GM18499 (cell line): ENCODE data around the gene GOT1.

Experiments
- ATAC-seq: cut with Tn5 transposase; IDR thresholded peaks from one replicate; pipeline ENCODE4 v1.9.1; 2021; ENCODE audit warnings: moderate number of reproducible peaks; ENCODE audit not compliant: insufficient read depth, unreplicated experiment

Gene GOT1

DNA sequence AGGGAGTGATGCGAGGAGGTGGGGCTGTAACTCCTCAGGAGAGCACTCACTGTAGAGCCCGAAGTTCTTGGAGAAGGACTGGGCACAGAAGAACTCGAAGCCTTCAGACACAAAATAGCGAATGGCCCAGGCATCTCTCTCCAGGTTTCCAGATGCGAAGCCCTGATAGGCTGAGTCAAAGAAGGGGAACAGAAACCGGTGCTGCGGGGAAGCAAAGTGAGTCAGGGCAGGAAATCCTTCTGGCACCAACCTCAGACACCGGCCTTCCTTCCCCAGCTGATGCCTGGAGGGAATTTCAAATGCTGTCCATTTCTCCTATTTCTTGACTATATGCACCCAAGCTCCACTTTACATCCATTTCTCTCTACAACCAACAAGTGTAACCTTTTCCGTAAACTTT, 26.8 kb downstream of the GOT1 start:
- ATAC-seq: no peak

DNA sequence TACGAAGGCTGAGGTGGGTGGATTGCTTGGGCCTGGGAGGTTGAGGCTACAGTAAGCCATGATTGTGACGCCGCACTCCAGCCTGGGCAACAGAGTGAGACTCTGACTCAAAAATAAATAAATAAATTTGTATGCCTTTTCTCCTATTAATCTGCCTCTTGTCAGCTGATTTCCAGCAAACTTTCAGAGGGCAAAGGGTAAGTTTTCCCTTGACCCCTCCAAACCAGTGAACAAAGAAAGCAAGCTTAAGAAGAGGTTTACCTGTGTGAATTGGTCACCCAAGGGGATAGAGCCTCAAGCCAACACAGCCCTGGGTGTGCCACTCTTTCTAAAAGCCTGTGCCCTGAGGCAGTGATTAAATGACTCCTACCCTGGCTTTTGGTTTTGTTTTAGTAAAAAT, 30.8 kb downstream of the GOT1 start:
- no peak for ATAC-seq

DNA sequence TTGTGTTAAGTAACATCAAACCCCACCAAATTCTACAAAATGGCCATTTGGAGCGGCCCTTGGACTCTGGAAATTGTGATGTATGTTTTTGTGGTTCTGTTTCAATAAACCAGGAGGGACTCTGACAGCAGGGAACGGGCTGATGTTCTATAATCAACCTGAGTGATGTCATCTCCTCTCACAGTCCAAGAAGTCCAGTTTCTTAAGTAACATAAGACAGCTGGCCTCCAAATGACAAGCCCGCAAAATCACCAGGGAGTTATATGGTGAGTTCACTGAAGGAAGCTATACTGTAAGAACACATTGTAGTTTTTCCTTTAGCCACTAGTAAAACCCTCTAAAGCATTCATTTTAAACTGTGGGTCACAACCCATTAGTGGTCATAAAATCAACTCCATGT, 34.0 kb downstream of the GOT1 start:
- no peak for ATAC-seq

DNA sequence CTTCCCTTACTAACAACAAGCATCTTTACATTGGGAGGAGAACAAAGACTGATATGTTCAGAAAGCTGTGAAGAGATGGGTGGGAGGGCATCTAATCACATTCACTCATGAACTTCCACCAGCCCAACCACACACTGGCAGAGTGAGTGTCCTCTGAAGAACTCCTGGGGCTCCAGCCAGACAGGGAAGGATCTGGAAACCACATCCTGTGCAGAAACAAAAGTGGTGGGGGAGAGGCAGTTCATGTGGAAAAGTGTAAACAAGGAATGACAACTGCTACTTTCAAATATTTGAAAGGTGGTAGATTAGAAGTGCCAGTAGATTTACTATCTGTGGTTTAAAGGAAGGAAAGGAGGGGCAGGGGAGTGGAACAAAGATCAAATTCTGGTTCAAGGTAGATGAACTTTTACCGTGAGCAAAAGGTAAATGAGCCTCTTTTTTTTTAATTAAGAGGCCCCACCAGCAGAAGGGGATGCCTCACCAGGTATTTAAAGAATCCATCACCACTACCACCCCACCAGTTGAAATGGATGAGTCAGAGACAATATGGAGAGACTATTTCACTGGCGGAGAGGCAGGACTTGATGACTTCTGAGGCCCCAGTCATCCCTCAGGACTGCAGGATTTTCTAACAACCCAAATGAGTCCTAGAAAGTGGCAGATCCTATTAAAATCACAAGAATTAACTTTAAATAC, 34.5 kb downstream of the GOT1 start:
- no peak for ATAC-seq

DNA sequence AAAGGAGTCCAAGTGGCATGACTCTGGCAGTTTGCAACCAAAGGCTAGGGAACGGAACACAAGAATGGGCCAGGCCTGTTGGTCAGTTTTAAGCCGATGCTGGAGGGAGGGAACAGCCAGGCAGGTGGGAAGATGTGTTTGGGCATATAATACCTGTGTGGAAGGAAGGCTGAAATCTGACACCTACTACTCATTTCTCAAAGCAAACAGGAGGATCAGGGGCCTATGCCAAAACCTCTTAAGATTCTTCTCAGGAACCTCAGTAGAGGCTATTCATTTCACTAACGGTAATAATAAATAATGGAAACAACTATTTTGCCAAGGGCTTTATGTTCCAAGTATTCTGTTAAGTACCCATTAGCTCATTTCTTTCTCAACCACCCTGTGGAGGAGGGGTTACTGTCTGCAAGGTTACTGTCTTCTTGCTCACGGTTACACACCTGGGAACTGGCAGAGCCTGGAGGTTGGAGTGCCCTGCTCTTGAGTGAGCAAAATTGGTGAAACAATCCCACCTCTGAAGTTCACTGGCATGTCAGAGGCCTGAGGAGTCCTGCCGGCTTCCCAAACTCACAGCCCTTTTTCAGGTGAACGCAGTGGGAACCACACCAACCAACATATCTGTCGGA, 35.5 kb downstream of the GOT1 start:
- no peak for ATAC-seq

DNA sequence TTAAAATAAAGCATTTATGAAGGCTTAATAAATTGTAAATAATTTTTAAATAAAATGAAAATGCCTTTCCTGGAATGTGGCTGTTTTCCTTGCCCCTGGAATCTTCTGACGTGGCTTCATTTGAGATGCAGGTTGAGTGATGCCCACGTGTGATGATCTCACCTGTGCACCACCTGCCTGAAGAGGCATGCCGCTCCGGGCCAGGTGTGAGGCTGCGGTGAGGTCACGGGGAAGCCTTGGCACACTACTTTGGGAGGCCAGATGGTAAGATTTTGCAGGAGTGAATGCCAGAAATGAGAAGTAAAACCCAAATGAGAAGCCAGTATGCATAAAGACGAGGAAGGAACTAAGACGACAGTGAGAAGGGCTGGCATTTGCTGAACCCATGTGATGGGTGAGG, 36.2 kb downstream of the GOT1 start:
- ATAC-seq: no peak

DNA sequence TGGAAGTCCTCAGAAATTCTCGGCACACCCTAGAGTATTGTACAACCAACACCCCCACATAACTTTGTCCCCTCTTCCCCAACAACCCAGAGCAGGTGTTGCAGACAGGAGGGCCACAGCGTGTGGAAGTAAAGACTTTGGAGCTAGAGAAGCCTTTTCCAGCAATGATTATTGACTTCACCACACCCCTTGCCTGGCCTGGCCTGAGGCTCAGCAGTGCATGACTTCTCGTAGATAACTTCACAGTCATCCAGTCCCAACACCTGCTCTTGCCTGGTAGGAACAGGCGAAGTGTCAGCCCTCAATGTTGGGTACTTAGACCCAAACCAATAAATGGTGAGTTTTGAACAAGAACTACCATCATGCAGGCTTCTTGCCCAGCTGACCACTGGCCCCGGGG, 36.7 kb downstream of the GOT1 start:
- ATAC-seq: no peak

DNA sequence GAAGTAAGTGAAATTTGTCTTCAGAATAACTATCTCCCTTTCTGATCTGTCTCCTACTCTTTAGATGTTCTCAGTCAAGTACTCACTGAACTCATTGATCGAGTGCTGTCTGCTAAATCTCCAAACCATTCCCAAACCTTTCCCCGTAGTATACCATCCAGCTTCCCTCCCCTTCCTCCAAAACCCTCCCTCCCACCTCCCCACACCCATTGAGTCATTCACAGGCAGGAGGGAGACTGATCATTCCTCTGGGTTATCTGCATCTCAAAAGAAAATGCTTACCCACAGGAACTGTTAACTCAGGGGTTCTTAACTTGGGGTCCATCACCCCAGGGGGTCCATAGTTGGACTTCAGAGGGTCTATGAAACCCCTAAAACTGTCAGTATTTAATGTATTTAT, 37.4 kb downstream of the GOT1 start:
- ATAC-seq: no peak

DNA sequence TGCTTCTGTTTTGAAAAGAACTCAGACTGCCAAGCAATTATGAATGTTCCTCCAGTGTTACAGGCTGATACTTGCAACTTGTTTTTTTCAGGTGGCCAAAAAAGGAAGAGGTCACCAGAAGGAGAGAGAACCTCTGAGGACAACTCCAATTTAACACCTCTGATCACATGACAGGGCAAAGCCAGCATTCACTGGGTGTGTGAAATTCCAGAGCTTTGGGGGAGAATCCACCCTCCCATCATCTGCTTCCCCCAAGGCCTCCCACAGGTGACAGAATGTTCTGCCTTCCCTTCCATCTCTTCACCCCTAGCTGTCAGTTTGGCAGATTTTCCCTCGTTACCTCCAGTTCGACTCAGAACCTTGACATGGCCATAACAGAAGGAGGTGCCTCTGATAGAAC, 39.1 kb downstream of the GOT1 start:
- no peak for ATAC-seq

DNA sequence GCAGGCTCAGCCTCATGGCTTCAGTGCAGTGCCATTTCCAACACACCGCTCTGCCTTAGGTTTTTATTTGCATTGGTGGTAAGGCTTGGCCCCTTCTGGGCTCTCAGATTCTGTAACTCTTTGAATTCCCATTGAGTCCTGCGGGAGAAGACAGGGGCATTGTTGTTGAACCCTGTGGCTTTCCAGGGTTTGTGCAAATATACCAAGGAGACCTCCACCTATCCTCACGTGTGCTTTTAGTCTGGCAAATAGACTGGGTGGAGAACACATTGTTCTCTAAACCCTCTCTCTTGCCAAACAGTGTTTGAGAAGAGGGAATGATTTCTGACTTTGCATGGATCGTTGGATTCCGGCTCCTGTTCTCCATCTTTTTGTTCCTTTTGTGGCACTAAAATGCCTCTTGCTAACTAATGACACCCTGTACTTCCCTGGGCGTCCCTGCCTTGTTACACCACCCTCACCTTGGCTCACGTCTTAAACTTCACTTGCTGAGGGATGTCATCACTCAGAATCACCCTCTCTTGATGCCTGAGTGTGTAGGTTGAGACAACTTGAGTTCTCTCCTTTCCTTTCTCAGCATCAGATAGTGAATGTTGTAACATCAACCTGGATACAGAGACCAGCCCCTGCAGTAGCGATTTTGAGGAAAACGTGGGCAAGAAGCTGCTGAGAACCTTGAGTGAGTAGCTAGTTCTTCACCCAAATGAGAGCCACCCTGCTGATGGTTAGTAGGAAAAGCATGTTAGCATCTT, 40.5 kb downstream of the GOT1 start:
- ATAC-seq: no peak

DNA sequence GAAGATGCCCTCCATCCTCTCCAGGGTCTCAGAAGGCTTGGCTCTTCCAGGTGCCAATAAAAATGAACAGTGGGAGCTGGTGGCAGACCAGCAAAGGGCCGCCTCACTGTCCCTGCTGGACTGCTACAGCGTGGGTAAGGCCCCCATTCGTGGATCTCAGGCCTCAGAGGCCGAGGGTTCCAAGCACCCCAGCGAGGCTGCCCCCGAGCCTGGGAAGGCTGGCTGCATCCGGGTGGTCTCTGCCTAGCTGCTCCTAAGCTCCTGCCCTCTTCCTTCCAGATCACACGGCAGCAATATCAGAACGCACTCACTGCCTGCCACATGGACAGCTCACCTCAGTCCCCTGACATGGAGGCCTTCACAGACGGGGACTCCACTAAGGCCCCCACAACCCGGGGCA, 42.9 kb downstream of the GOT1 start:
- ATAC-seq: no peak

DNA sequence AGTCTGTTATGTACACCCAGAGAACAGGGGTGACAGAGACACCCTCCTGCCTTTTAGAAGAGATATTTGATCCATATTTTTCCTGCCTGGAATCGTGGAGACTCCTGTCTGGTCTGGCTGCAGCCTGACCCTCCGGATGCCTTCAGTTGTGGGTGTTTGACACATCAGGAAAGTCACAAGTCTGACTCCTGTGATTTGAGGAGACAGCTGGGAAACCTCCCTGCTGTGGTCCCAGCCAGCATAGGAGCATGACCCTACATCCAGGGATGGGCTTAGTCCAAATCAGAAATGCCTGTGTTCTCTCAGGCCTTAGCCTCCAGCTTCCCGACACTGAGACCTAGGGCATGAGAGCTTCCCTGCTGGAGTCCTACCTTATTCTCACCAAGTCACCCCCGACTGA, 43.4 kb downstream of the GOT1 start:
- ATAC-seq: no peak

DNA sequence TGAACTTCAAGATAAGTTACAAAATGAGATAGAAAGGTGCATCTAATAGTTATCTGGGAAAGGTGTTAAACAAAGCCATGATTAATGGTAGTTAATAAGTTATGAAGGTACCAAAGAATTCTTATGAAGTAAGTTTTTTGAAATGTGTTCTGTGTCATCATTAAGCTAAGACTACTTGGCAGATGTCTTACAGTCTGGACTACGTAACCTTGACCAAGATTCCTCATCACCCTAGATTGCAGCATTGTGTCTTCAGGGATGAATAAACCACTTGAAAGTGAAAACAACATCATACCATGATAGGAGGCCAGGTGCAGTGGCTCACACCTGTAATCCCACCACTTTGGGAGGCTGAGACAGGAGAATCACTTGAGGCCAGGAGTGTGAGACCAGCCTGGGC, 48.2 kb downstream of the GOT1 start:
- no peak for ATAC-seq

DNA sequence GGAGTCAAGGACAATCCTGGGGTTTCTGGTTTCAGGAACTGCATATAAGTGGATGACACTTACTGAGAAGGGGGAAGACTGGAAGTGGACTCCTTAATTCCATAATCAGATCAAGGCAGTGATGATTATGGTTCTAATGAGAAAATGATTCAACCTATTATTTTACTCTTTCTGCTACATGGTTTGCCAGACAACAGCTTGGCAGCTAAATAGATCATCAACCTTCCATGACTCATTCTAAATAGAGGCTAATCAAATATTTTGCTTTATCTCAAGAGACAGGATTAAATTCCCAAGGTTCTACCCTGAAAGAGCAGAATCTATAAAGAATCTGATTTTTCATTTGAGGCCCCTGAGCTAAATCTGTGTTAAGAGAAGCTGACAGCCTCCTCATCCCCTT, 55.0 kb downstream of the GOT1 start:
- ATAC-seq: no peak

DNA sequence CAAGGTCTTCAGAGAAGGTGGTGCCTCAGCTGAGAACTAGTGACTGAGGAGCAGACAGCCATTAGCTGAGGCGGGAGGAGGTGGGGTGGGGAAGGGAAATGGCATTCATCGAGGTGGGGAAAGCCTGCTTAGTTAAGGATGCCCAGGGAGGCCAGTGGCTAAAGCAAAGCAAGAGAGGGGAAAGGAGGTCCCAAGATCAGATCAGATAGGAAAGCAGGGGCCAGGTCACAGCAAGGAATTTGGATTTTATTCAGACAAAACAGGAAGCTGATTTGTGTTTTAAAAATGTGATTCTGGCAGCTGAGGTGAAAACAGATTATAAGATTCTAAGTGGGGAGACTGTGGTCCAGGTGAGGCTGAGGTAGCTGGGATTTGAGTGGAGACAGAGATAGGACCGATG, 55.5 kb downstream of the GOT1 start:
- ATAC-seq: no peak

DNA sequence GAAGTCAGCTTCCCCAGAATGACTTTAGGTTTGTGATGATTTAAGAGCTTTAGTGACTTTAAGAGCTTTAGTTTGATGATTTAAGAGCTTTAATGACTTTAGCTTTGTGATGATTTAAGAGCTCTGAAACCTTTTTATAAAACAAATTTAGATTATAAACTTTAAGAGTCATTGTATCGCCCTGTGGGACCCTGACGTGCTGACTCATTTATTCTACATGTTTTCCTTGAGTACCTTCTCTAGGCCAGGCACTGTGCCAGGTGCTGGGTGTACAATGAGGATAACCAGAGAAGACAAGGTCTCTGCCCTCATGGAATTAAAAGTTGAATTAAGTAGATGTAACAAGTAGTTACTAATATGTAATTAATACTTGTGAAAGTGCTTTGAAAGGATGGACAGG, 55.9 kb downstream of the GOT1 start:
- no peak for ATAC-seq

DNA sequence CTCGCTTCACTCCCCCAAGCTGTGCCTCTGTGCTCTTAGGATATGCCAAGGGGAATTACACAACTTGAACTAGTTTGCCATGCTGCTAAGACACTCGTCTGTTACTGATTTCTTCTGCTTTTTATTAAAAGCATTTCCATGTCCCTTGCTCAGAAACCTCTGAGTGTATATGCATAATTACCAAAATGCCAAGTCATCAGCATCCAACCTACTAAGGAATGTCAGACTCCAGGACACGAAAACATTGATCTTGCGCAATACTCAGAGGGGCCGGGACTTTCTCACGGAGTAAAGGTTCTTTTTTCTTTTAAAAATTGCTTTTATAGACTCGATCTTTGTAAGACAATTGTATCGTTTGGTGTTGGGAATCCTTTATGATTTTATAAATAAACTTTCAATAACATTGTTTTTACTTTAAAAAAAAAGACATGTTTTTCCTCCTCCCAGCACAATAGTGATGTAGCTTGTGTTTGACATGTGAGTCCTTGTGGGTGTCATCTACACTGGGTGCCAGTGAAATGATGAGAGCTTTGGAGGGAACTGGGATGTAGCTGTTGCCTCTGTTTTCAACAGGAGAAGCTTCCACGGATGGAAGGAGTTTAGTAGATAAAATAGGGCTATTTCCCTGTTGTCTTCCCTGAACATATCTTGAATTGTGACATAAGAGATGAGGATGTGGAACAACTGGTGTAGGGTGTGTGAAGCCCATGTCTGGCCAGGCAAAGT, 57.7 kb downstream of the GOT1 start:
- no peak for ATAC-seq

DNA sequence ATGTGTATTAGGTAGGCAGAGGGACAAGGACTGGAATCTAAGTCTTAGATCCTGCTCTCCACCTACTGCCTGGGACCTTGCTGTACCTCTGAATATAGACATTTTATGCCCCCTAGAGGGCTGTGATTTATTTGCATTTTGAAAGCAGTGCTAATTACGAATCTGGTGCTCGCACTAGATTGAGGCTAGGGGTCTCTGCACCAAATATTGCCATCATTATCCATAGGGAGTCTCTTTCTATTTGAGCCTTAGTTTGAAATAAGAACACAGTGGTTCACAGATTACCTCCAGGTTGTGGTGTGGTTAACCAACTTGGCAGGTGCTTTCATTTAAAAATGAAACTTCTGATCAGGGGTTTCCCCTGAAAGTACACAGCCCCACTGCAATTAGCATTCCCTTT, 59.4 kb downstream of the GOT1 start:
- ATAC-seq: no peak

DNA sequence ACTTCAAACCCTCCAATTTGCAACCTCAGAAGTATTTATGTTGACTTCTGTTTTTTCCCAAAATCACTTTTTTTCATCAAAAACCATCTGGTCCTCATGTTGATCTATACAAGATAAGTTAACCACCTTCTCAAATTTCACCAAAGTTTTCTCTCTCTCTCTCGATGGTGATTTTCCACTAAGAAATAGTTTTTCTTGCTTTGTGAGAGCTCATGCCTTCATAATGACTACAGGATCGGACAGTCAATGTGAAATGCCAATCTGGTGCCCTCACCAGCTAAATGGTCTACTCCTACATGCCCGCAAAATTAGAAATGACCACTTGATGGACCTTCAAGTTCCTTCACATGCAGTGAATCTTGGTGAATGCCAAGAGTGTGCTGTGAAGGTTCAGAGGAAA, 60.9 kb downstream of the GOT1 start:
- ATAC-seq: no peak

DNA sequence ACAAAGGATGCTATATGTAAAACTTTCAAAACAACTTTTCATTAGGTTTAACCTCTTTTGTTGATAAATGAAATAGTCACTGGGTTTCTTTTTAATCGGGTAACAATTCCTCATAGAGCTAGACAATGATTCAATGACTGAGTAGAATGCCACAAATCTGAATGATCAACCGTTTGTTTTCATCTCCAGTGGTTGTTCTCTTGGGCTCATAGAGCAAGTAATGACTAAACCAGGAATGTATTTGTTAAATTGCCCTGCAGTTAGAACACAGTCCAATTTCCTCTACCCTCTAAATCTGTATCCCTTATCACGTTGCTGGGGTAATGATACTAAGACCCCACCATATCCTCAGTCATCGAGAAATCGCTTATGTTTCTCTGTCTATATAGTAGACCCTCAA, 61.3 kb downstream of the GOT1 start:
- ATAC-seq: no peak

DNA sequence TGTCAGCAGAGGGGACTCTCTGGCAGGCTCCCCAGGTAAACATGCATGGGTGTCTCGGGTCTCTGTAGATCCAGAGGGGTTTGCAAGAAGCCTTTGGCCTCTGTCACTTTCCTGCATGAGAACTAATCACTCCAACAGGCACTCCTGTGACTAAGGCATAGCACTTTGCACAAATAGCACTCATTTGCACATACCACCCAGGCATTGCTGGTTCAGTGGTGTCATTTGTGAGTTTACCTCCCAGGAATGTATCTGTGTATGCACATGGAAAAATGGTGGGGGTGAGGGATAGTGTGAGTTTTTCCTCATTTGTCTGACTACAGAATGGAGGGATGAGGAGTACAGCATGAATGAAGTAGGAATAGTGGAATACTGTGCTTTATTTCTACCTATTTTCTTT, 61.8 kb downstream of the GOT1 start:
- ATAC-seq: no peak
